GM12872 (cell line): Measurements from ENCODE around the gene AFAP1.

Experiments
- TF ChIP-seq, protein P1 (sequence below): IDR thresholded peaks from 3 replicates; pipeline ENCODE4 v1.5.1; 2011; ENCODE audit warnings: low read depth, mild to moderate bottlenecking, low read length, moderate library complexity; ENCODE audit not compliant: insufficient read depth

The AFAP1 gene, protein sequence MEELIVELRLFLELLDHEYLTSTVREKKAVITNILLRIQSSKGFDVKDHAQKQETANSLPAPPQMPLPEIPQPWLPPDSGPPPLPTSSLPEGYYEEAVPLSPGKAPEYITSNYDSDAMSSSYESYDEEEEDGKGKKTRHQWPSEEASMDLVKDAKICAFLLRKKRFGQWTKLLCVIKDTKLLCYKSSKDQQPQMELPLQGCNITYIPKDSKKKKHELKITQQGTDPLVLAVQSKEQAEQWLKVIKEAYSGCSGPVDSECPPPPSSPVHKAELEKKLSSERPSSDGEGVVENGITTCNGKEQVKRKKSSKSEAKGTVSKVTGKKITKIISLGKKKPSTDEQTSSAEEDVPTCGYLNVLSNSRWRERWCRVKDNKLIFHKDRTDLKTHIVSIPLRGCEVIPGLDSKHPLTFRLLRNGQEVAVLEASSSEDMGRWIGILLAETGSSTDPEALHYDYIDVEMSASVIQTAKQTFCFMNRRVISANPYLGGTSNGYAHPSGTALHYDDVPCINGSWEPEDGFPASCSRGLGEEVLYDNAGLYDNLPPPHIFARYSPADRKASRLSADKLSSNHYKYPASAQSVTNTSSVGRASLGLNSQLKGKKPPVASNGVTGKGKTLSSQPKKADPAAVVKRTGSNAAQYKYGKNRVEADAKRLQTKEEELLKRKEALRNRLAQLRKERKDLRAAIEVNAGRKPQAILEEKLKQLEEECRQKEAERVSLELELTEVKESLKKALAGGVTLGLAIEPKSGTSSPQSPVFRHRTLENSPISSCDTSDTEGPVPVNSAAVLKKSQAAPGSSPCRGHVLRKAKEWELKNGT

DNA sequence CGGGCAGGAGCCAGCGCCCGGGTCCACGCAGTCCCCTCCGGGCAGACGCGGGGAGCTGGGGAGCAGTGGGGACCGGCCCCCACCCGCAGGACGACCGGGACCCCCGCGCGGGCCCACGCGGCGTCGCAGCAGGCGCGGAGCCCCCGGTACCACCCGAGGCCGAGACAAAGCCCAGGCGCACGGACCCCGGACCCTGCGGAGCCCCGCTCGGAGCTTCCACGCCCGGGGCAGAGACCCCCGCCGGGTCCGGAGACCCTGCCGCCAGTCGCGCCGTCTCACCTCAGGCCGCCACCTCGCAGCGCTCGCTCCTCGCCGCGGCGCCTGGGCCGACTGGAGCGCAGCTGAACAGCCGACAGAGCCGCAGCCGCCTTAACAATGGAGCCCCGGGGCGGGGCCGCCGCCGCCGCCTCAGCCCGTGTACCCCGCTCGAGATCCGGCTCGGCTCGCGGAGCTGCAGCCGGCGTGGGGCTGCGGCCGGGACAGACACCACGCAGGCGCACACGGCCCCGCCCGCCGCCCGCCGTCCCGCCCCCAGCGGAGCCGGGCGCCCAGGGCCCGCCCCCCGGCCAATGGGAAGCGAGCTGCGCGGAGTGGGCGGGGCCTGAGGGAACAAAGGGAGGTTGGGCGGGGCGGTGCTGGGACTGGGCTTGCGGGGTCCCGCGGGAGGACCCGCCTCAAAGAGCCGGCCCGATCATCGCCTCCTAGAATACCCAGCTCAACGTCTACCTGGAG is at the start of gene AFAP1:
AFAP1 (minus strand) TSS at position 485 of the 732 bp plus-strand sequence. CDS start 67,783 bp downstream, outside the sequence.
- TF ChIP-seq, protein P1, sequence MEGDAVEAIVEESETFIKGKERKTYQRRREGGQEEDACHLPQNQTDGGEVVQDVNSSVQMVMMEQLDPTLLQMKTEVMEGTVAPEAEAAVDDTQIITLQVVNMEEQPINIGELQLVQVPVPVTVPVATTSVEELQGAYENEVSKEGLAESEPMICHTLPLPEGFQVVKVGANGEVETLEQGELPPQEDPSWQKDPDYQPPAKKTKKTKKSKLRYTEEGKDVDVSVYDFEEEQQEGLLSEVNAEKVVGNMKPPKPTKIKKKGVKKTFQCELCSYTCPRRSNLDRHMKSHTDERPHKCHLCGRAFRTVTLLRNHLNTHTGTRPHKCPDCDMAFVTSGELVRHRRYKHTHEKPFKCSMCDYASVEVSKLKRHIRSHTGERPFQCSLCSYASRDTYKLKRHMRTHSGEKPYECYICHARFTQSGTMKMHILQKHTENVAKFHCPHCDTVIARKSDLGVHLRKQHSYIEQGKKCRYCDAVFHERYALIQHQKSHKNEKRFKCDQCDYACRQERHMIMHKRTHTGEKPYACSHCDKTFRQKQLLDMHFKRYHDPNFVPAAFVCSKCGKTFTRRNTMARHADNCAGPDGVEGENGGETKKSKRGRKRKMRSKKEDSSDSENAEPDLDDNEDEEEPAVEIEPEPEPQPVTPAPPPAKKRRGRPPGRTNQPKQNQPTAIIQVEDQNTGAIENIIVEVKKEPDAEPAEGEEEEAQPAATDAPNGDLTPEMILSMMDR = no peak

DNA sequence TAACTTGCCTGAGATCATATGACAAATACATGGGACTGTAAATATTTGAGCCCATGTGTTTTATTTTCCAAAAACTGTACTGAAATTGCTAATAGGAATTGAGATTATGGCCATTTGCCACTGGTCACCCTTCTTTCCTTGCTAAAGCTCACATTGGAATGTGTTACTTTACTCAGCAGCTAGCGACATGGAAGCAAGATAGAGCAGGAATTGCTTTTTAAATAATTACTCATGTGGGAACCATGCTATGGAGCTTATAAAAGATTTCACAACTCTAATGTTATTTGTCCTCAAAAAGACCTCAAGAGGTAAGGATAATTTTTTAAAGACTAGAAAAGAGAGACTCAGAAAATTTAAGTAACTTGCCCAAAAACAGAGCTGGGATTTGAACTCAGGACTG is 48.8 kb upstream of the AFAP1 start:
- TF ChIP-seq, protein P1 = no peak

DNA sequence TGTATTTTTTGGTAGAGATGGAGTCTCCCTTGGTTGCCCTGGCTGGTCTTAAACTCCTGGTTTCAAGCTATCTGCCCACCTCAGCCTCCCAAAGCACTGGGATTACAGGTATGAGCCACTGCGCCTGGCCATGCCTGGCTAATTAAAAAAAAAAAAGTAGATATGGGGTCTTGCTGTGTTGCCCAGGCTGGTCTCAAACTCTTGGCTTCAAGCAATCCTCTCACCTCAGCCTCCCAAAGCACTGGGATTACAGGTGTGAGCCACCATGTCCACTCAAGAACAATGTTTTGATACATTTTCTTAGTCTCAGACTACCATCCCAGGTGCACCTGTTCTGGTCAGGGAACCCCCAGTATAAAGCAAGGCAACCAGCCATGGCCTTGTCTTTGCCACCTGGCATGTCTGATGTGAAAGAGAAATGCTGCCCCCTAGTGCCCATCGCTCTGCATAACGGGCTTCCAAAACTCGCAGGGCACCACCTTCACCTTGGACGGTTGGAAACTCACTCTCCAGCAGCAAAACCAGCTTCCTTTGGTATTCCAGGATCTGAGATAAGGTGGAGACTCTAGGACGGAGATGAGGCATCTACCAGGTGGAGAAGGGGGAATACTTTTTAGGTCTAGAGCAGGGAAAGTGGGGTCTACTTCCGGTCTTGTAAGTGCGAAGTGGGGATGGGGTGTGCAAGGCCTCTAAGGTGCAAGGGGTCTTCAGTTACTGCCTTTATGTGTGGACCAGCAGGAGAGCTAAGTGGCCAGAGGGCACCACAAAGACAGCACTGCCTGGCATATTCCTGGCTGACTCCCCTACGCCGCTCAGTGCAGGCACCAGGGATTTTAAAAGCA is 47.7 kb upstream of the AFAP1 start:
- TF ChIP-seq, protein P1 = peak; percentile 86

DNA sequence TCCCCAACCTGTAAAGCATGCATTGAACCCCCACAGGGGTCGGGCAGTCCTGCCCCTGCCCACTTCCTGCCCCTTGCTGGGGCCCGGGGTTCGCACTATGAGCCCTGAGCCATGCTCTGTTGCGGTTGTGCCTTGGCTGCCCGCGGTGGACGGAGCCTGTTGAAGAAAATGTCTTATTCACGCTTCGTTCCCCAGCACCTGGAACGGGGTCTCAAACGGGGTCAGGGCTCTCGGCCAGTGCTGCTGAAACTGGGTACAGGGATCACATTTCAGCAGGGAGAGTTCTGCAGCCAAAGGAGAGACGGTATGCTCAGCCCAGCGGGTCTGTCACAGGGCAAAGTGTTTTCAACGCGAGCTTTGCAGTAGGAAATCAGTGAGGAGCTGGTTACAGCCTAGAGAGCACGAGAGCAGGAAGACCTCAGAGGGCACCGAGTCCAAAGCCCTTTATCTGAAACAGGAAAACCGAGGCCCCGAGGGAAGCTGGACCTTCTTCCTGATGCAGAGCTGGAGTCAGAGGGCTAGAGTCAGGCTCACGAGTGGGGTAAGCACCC is 46.3 kb upstream of the AFAP1 start:
- TF ChIP-seq, protein P1 = no peak

DNA sequence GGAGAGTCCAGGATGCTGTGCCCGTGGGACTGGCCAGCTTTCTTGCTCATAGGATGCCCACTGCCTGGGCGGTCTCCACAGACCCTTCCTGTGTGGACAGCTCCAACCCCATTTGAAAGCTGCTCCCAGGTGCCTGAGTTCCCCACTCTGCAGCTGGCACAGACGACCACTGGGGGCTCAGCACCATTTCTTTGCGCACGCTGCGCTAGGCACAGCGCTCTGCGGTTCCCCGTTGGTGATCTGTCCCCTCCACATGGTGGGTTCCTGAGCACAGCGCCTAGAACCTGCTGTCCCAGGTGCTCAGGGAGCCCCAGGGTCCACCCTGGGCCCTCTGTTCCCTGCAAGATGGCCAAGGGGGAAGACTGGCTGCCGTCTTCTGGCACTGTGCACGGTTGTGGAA is 45.4 kb upstream of the AFAP1 start:
- TF ChIP-seq, protein P1 = no peak

DNA sequence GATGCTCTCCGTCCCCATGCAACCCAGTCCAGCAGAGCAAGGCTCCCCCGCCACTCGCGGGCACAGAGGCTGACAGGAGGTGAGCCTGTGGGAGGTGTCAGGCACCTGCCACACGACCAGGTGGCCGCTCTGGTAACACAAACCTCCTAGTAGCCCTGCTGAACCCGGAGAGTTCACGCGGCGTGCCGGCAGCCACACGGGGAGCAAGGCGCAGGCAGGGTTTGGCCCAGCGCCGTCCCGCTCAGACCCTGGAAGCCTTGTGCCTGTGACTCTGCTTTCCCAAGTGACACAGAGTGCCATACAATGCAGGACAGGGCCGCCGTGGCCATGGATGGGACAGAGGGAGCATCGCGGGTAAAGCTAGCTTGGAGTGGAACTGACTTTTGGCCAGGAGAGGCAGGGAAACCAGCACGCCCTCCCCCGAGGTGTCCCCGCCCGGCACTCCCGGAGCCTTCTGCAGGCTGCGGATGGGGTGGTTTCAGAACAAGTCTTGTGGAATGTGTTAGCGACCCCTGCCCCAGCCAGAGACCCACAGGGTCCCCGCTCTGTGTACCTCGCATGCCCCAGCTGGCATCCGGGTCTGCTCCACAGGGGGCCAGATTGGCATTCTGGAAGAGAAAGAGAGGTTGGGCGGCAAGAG is 44.7 kb upstream of the AFAP1 start:
- TF ChIP-seq, protein P1 = no peak
